Adrenal gland (tissue), 12 donors: ENCODE measurements around the gene LAMA2. TPM values are rescaled to one million over a fixed set of nuclear protein-coding genes. Genes with fewer than 3 reads are reported as not detected.

ENCODE experiments used
- DNase-seq, 7 donors: peaks; one replicate each; pipeline ENCODE4 v3.0.0-alpha.2; 2019 to 2020
- H3K27ac ChIP-seq, 5 donors: fragments of 200-600 bp; sonication (generic) in 4 of 5; 1 replicate in 3 of 5; 2 replicates in 2 of 5; pipeline versions ENCODE4 v1.5.1 to v1.8.0; 2016 to 2020; ENCODE audit warnings: mild to moderate bottlenecking in 1 of 5
- H3K27me3 ChIP-seq: fragments of 200-600 bp; 2 replicates; pipeline ENCODE4 v1.8.0; 2021
- H3K36me3 ChIP-seq, 2 donors: fragments of 200-600 bp; replicated peaks in 1 of 2; 1 replicate in 1 of 2; 2 replicates in 1 of 2; pipeline versions ENCODE4 v1.5.1 to v1.8.0; 2018 to 2022
- H3K4me1 ChIP-seq, 2 donors: fragments of 200-600 bp; replicated peaks in 1 of 2; 1 replicate in 1 of 2; 2 replicates in 1 of 2; pipeline versions ENCODE4 v1.5.1 to v1.8.0; 2018 to 2021
- H3K4me3 ChIP-seq, 4 donors: fragments of 200-600 bp; sonication (generic) in 3 of 4; one replicate each; pipeline ENCODE4 v1.5.1; 2016 to 2018
- H3K9me3 ChIP-seq, 3 donors: fragments of 200-600 bp; sonication (generic) in 1 of 3; replicated peaks in 1 of 3; 1 replicate in 2 of 3; 2 replicates in 1 of 3; pipeline versions ENCODE4 v1.5.1 to v1.8.0; 2016 to 2021
- CTCF ChIP-seq, 6 experiments: fragments of 450-650 bp in 4 of 6; fragments of 200-600 bp in 2 of 6; sonication (generic) in 1 of 6; IDR thresholded peaks; 1 replicate in 5 of 6; 2 replicates in 1 of 6; pipeline versions ENCODE4 v1.5.1 to v1.8.0; 2016 to 2021; ENCODE audit warnings: antibody characterized with exemption in 6 of 6, mild to moderate bottlenecking in 2 of 6, moderate library complexity in 1 of 6
- POLR2A ChIP-seq, 2 donors: fragments of 450-650 bp; IDR thresholded peaks; one replicate each; pipeline ENCODE4 v1.6.1; 2017; ENCODE audit warnings: antibody characterized with exemption in 2 of 2, mild to moderate bottlenecking in 2 of 2, moderate library complexity in 1 of 2
- WGBS, 4 donors: extraction: QIAGEN DNeasy Blood & Tissue Kit in 2 of 4; methylation state at CpG; one replicate each; pipeline versions ENCODE4 v1.1.5 to v1.1.7; 2013 to 2017; 5-methylcytosine and 5-hydroxymethylcytosine counted together
- intact Hi-C, 2 donors: fragments of 100-400 bp; cut with DNase I; formaldehyde crosslinking; loops; one replicate each; pipeline versions ENCODE4 v1.14.1 to v1.15.0; 2022 to 2023
- polyA plus RNA-seq, 3 donors: library from polyadenylated mRNA; stranded (reverse); fragments of 200-250 nt in 2 of 3; fragments of 350-450 nt in 1 of 3; fragmentation: Illumina TruSeq in 1 of 3; extraction: RNeasy Lipid Tissue Mini Kit (QIAGEN cat#74804) in 1 of 3; gene quantifications; one replicate each; pipeline ENCODE4 v1.2.3, GENCODE V29; 2013 to 2014
- total RNA-seq, 9 donors: library from RNA; depleted of rRNA in 4 of 9; stranded (reverse); fragments of >200 nt in 4 of 9; fragments of 120-200 nt in 1 of 9; fragmentation: NEBNext Ultra II Directional in 1 of 9; extraction: Animal tissue kit (Norgen Biotek cat#: 25700) in 1 of 9; gene quantifications; one replicate each; pipeline versions ENCODE4 v1.1.0 to v1.2.4, GENCODE V29; 2013 to 2023
- donor health status: healthy with polysubstance abuse.
- donor health status: Bipolar disorder and iron deficiency.
- donor health status: DM: yes; HTN: yes; CAD: no.
- donor health status: DM: no; HTN: no; CAD: no.
- donor health status: DM: no; HTN: no; CAD: no.
- donor health status: DM: yes; HTN: yes; CAD: no.

The LAMA2 gene
- total and polyA plus RNA-seq, 12 donors: 5.8 to 105 (median 38.9) TPM

- intact Hi-C loops: no loop called here
Measured at GRCh38 chr6:129188306-129188705, 305.4 kb downstream of the LAMA2 start.

GRCh38 chr6:129188795-129189194 lies 305.9 kb downstream of the LAMA2 start:
- intact Hi-C loops: no loop called here

More at GRCh38 chr6:129188306-129188705, 305.4 kb downstream of the LAMA2 start:
- H3K9me3 ChIP-seq: no peaks in the 10 kb centered on the region
- H3K36me3 ChIP-seq: no peaks in the 10 kb centered on the region
- H3K27ac ChIP-seq: no peak overlapping the region
- H3K4me3 ChIP-seq: no peak overlapping the region
- no peaks in the 10 kb centered on the region for H3K4me1 ChIP-seq
- DNase-seq: no peak
- H3K27me3 ChIP-seq: no peaks in the 10 kb centered on the region
- WGBS, 4 donors: 81 to 90% (median 83%) methylated on average over 2 of the region's 2 CpGs
- TF ChIP-seq POLR2A (IDR thresholded peaks at IDR 0.05) (no peak), CTCF (IDR thresholded peaks at IDR 0.05) (no peak)

GRCh38 chr6:129189266-129189665 lies 306.3 kb downstream of the LAMA2 start:
- no peak for TF ChIP-seq CTCF (IDR thresholded peaks at IDR 0.05)
- no peak for TF ChIP-seq POLR2A (IDR thresholded peaks at IDR 0.05)
- 87 to 94% (median 88%) methylated on average over 1 of the region's 1 CpG for WGBS, 4 donors
- DNase-seq: no peak
- H3K27me3 ChIP-seq: no peaks in the 10 kb centered on the region
- intact Hi-C loops: no loop called here
- no peaks in the 10 kb centered on the region for H3K4me1 ChIP-seq
- no peaks in the 10 kb centered on the region for H3K36me3 ChIP-seq
- no peak overlapping the region for H3K4me3 ChIP-seq
- no peak overlapping the region for H3K27ac ChIP-seq
- no peaks in the 10 kb centered on the region for H3K9me3 ChIP-seq

More at GRCh38 chr6:129188795-129189194, 305.9 kb downstream of the LAMA2 start:
- Histone ChIP-seq H3K4me1 (no peaks in the 10 kb centered on the region), H3K36me3 (no peaks in the 10 kb centered on the region), H3K27me3 (no peaks in the 10 kb centered on the region), H3K9me3 (no peaks in the 10 kb centered on the region), H3K4me3 (no peak overlapping the region), H3K27ac (no peak overlapping the region)
- TF ChIP-seq POLR2A (IDR thresholded peaks at IDR 0.05) (no peak), CTCF (IDR thresholded peaks at IDR 0.05) (no peak)
- no peak for DNase-seq
- WGBS, 4 donors: 82 to 91% (median 89%) methylated on average over 2 of the region's 2 CpGs

- no peaks in the 10 kb centered on the region for H3K27me3 ChIP-seq
- H3K9me3 ChIP-seq: no peaks in the 10 kb centered on the region
- H3K36me3 ChIP-seq: no peaks in the 10 kb centered on the region
- no peak for TF ChIP-seq CTCF (IDR thresholded peaks at IDR 0.05)
- TF ChIP-seq POLR2A (IDR thresholded peaks at IDR 0.05): no peak
- WGBS, 4 donors: 67 to 76% (median 72%) methylated on average over 2 of the region's 2 CpGs
- no peak overlapping the region for H3K27ac ChIP-seq
- intact Hi-C loops: no loop called here
- H3K4me3 ChIP-seq: no peak overlapping the region
- H3K4me1 ChIP-seq: no peaks in the 10 kb centered on the region
- no peak for DNase-seq
Measured at GRCh38 chr6:129191235-129191634, 308.3 kb downstream of the LAMA2 start.
